Activated gamma-delta T cell (primary cell): ENCODE data around the gene KLF15.

Source experiments
- DNase-seq: peaks from one replicate; lab custom pipeline; 2025; lab: John Stamatoyannopoulos, UW

The KLF15 gene

DNA sequence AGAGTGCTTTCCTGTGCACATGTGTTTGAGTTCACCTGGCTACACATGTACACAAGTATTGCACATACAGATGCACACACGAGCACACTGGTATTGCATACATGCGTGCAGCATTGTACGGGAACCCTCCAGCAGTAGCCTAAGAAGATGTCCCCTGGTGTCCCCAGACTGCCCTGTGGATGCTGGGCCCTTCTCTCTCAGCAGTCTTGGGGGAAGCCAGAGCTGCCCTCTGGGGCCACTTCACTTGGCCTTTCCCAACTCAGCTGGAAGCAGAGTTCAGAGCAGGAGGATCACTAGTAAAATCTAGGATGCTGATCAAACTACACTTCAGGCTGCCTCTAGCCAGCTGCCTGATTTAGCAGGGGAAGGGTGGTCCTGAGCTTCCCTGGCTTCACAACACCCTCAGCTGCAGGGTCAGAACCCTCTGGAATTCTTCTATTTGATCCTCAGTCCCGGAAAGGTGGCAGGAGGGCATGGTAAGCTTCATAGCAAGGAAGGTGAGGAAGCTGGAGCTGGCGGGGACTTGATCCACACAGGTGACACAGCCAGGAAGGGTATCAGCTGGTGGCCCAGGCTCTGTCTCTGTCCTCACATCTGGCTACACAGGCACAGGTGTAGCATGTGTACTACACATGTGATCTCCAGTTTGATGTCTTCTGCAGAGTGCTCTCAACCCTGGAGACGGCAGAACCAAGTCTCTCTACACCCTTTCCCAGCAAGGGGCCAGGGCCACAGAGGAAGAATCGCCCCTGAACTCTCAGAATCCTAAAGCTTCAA, 36.5 kb downstream of the KLF15 start:
- no peak for DNase-seq

DNA sequence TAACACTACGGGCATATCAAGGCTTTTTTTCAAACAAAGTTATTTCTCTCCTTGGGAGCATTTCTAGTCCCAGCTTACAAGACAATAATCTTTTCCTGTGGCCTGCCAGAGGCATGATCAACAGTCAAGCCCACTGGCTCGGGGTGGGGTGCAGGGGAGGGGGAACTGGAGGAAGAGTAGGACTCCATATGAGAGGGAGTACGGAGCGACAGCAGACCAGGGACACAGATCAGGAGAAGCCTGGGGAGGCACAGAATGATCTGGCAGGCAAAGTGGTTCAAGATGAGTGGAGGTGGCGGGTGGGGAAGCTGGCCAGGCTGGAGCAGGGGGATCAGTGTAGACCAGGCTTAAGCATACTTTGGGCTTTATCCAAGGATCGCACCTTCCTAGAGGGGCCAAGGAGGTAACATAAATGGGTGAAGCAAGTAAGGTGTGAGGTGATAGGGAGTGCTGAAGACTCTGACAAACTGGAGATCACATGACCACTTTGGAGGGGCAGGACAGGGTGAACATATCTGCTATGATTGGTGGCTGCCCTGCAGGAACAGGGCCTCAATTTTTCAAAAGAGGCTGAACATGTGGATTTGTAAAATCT, 37.4 kb downstream of the KLF15 start:
- no peak for DNase-seq

DNA sequence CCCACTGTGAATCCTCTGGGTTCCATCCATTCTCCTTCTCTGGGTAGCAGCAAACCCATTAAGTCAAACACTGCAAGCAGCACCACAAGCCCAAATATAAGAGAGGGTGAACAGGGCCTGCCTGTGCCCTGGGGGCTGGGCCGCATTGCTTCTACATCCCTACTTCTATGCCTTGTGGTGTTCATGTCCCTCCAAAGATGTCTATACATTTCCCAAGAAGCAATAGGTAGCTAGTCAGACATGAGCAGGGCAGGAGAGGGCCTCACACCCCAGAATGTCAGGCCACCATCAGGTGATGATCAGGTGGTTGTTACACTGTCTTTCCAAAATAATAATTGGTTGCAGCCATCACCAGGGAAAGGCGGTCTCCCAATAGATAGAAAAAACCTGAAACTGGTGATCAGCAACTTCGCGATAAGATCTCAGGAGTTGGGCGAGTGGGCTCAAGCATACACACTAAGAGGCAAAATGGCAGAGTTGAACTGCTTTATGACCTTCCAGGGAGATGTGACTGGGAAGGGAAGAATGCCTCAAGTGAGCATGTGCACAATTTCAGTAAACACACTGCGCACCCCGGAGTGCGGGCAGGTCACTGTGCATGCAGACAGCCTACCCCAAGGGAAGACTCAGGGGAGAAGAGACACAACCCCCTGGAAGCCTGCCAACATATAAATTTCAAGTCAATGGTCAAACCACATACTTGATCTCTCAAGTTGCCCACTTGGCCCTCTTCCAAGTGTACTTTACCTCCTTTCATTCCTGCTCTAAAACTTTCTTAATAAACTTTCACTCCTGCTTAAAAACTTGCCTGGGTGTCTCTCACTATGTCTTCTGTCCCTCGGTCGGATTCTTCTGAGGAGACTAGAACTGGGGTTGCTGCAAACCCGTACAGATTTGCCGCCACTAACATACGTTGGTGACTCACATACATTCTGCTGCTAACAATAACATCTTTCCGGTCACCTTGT, 39.9 kb downstream of the KLF15 start:
- DNase-seq: no peak

DNA sequence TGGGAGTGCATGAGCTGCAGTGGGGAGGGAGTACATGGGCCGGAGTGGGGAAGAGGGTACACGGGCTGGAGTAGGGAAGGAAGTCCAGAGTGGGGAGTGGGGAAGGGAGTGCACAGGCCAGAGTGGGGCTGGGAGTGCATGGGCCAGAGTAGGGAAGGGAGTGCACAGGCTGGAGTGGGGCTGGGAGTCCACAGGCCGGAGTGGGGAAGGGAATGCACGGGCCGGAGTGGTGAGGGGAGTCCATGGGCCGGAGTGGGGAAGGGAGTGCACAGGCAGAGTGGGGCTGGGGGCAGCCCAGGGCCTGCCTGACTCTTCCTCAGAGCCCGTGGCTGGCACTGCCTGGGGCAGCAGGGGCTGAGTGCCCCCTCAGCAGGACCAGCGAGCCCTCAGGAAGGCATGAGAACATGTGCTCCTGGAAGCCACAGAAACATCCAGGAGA, 40.7 kb downstream of the KLF15 start:
- DNase-seq: no peak

DNA sequence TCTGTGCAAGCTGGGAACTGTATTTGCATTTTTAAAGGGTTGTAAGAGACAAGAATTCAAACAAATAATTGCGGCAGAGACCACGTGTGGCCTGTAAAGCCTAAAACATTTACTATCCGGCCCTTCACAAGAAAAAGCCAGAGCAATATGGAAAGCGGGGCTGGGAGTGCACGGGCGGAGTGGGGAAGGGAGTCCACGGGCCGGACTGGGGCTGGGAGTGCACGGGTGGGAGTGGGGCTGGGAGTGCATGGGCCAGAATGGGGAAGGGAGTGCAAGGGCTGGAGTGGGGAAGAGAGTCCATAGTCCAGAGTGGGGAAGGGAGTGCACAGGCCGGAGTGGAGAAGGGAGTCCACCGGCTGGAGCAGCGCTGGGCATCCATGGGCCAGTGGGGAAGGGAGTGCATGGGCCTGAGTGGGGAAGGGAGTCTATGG, 41.2 kb downstream of the KLF15 start:
- no peak for DNase-seq

DNA sequence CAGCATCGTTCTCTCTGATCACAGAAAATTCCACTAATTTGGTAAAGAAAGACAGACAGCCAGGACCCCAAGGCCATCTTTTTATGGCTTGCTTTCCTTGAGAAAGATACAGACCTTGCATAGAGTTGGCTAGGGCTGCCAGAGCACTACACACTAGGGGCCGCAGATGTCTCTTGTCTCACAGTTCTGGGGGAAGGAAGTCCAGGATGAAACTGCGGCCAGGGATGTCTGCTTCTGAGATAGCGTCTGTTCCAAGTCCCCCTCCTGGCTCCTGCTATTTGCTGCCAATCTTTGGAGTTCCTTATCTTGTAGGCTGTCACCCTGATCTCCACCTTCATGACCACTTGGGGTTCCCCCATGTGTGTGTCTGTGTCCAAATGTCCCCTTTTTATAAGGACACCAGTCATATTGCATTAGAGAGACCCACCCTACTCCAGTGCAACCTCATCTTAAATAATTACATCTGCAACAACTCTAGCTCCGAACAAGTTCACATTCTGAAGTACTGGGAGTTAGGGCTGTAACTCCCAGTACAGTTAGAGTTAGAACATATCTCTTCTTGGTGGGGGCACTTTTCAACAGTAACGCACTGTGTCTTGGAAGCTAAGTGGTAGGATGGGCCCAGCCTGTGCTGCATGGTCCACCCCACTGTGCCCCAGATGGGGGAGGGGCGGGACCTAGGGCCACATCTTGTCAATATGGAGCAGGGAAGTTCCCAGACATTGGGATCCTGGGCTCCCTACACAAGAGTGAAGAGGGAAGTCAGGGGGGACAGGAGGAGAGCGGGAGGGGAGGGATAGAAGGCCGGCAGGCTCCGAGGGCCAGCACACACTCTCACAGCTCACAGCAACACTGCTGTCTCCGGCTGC, 42.2 kb downstream of the KLF15 start:
- no peak for DNase-seq

DNA sequence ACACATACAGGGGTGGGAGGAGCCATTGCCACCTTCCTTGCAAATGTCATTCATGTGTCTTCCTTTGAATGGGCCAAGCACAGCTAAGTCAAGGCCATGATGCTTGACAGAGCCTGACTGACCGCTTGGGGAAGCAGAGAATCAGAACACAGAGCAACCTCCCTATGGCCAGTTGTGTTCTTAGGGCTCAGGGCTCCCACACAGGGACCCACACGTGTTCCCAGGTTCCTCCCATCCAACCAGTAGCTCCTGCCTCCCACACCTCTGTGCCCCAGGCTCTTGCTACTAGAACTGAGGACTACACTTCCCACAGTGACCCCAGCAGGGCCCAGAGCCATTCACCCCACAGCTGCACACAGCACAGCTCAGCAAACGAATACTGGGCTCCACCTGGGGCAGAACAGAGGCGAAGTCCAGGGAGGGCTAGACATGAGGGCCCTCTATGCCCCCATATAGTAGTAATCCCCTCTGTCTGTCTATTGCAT, 42.9 kb downstream of the KLF15 start:
- DNase-seq: no peak

DNA sequence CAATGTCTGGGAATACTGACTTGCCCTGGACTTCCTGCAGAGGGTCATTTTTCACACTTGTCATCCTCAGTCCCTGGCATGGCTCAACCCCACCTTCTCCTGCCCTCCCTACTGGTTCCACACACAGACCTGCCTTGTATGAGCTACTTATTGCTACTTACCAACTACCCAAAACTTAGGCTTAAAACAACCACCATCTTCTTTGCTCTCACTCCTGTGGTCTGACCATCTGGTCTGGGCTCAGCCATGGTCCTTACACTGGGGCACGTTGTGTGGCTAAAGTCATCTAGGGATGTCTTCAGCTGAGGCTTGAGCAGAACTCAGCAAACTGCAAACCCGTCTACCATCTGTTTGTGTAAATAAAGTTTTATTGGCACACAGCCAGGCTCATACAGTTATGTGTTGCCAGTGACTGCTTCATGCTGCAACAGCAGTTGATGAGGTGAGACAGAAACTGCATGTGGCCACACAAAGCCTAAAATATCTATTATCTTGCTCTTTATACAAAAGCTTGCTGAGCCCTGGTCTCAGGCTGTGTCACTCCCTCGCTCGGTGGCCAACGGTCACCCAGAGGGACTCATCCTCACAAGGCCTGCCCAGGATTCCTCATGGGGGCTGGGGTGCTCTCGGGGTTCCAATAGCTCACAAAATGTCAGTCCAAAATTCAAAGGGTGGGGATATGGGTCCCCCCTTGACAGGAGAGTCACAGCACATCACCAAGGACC, 43.5 kb downstream of the KLF15 start:
- DNase-seq: no peak

DNA sequence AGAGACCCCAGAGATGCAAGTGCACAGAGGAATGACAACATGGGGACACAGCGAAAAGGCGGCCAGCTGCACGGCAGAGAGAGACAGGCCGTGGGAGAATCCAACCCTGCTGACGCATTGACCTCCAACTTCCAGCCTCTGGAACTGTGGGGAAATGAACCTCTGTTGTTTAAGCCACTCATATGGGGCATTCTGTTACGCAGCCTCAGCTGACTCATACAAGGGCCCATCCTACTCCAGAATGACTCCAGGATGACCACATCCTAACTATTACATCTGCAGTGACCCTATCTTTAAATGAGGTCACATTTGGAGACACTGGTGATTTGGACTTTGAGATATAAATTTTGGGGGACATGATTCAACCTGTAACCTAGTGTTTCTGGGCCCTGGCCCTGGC, 44.0 kb downstream of the KLF15 start:
- DNase-seq: no peak

DNA sequence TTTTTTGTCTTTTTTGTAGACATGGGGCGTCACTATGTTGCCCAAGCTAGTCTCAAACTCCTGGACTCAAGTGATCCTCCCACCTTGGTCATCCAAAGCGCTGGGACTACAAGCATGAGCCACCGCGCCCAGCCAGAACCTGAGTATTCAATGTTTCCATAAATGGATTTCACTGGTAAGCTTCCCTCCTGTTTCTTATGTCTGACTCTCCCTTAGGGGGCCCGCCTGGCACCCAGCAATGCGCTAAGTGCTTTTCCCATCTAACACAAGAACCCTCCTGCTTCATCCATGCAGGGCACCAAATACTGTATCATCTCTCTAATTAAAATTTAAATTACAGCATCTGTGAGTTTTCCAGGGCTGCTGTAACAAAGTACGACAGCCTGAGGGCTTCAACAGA, 44.9 kb downstream of the KLF15 start:
- DNase-seq: no peak

DNA sequence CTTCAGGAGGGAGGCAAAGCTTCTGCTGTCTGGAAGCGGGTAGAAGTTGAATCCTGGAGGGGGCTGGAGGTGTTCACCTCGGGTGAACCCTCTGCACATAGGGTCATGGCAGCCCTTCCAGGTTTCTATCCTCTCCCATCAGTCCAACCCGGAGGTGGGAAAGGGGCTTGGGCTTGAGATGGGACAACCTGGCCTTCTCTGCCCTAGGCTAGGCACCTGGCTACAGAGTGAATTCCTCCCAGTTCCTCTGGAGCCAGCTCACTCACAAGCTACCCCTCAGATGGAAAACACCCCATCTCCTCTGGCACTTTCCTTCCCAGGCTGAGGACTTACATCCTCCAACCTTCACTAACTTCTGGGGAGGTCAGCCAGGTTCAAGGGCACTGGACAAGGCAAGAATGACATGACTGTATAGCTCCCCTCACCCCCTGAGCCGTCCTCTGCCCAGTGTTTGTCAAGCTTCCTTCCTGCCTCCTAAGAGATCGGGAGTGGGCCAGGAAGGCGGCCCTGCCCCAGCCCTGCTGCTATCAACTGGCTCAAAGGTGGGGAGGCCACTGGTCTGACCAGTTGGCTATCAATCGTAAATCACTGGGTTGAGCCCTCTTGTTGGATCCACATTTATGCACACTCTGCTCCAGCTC, 45.8 kb downstream of the KLF15 start:
- no peak for DNase-seq

DNA sequence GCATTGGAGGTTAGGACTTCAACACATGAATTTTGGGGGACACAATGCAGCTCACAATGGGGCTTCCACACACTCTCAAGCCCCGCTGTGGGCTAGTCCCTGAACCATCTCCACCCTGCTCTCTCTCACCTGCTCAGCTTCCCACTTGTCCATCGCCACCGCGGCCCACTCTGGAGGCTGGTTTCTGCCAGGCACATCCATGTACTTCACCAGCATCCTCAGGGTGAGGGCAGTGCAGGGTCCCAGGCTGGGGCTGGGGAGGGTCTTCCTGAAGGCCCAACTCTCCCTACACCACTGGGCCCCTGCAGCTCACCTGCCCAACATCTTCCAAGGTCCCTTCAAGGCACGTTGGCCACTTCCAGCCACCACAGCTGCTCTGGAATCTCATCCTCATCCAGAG, 46.4 kb downstream of the KLF15 start:
- DNase-seq: no peak

DNA sequence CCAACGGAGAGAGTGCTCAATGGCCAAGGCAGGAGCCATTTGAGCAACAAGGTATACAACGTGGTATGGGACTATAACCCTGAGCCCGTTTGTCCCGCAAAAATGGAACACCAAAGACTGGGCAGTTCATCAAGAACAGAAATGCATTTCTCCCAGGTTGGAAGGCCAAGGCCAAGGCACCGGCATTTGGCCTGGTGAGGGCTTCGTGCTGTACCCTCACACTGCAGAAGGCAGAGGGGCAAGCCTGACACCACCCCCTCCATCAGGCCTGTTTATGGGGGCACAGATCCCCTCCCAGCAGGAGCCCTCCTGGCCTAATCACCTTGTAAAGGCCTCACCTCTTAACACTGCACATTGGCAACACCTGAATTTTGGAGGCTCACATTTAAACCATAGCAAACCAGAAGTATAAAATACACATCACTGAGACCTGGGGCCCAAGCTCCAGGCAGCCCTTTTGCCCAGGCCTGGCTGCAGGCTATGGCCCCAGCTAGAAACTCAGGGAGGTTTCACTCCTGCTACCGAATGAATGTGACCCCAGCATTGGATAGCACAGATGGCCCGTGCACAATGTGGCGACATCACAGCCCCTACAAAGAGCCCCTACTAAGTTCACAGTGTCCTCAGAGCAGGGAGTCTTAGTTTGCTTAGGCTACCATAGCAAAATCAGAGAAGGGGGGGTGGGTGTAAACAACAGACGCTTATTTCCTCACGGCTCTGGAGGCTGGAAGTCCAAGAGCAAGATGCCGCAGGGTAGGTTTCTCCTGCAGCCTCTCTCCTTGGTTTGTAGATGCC, 47.1 kb downstream of the KLF15 start:
- DNase-seq: no peak

DNA sequence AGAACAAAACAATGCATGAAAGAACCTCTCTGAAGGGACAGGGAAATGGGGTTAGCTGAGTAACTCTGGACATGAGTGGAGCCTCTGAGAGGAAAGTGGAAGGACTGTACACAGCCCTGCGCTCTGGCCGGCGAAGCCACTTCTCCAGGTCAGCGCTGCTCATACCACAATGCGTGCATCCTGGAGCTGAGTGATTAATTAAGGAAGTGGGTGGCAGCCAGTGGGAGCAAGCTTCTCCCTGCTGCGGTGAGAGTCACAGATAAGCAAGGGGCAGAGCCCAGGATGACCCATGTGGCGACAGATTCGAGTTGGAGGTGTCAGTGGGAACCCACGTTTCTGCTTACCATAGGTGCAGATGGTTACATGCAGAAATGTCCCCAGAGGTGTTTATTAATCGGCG, 48.0 kb downstream of the KLF15 start:
- no peak for DNase-seq

DNA sequence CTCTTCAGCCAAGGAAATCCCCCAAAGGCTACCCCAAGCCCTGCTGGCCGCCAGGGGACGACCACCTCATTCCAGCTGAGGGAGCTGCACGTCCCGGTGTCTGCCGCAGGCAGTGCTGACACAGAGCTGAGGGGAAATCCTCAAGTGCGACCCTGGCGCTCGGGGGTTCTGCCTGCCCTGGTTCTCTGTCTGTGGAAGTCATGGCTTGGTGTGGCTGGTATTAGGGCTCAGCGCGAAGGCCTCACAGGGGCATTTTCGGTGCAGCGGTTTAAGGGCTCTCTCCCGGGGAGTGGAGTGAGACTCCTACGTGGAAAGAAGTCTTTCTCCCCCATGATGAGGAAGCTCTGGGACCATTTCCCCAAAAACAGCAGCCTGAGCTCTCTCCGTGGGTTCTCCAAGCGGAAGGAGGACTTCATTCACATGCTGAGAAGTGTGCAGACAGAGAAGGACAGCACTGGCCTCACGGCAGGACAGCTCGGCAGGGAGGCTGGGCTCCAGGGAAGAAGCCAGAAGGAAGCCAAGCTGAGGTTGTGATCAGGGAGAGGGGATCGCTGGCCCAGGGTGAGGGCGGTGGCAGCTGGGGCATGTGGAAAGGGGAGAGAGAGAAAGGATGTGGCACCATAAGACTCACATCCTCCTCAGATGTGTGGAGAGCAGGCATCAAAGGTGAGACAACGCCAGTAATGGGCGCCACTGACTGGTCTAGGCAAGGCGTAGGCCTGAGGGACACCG, 48.6 kb downstream of the KLF15 start:
- DNase-seq: no peak

DNA sequence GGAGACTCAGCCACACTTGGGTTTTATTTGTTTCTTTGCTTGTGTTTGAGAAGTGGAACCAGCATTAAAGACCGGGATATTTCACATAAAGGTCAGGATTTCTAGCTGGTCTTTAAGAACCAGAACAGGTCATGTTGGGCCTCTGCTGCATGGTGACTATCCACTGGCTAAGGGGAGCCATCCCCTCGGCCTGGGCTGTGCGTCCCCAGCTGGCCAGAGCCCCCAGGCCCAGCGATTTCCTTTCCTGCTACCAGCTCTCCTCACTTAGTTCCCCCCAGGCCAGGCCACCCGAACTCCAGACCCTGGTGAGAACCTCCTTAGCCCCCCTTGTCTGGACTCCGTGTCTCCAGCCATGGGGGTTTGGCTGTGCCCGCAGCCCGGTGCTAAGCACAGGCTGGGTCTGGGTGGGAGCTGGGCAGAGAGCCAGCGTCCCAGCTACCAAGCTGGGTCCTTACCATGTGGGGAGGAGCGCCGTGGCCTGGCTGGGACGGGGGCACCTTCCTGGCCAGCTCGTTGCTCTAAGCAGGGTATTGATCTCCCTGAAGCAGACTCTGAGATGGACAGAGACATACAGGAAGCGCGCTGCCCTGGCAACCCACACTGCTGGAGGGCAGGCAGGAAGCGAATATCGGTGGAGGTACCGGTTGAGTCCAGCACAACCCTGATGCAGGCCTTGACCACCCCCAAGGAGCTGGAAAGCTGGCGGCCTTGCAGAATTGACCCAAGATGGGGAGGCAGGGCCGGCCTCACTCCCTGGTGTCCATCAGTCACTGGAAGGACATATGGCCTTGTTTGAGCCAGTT, 49.4 kb downstream of the KLF15 start:
- no peak for DNase-seq

DNA sequence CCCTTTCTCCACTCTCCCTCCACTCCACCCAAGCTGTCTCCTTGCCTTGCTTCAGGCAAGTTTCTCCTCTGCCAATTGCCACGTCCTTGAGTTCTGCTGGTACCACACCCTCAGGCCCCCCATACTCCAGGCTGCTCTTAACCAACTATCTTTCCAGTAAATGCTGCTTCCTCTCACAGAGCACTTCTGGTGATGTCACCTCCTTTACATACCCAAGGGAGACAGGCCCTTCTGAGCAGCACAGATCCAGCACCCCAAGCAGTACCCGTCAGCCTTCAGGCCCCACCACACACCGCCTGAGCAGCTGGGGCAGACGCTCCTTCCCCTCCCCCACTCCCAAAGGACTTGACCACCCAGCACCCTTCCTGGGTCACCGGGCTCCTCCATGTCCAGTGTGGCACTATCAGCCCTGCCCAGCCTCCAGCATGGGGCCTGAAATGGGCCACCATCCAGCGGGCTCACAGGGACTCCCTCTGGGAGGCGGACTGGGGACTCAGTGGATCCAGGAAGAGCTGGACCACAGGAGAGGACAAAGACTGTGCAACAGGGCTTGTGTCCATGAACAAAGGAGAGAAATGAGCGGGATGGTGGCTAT, 50.2 kb downstream of the KLF15 start:
- DNase-seq: no peak
